SK-N-SH (cell line): ENCODE measurements around the gene WTIP. TPM values are rescaled to one million over a fixed set of nuclear protein-coding genes. Genes with fewer than 3 reads are reported as not detected.
A peak's percentile ranks its signal among the peaks of the same experiment; 100 is the strongest.
"Not testable (repeated sequence)": the region's sequence is repeated elsewhere in the genome, so short reads cannot be mapped to it uniquely, and the experiment has no call there.

ENCODE experiments used
- CTCF ChIA-PET: fragments of 300-600, 350-600 bp; formaldehyde crosslinking; extraction: SDS; loops from one replicate; lab custom pipeline; 2021; lab: Yijun Ruan, JAX
- POLR2A ChIA-PET: fragments of 350-600 bp; sonication (Branson Sonifier 250); formaldehyde crosslinking; extraction: SDS; loops from one replicate; lab custom pipeline; 2020; ENCODE audit warnings: antibody characterized with exemption, inconsistent platforms; lab: Yijun Ruan, JAX
- DNase-seq: peaks from one replicate; pipeline ENCODE4 v3.0.0; 2012
- H2AFZ ChIP-seq: fragments of 200-600 bp; sonication (generic); 2 replicates; pipeline ENCODE4 v1.8.1; 2016; ENCODE audit warnings: antibody characterized with exemption, mild to moderate bottlenecking, low read depth
- H3F3A ChIP-seq: fragments of 200-600 bp; sonication (generic); replicated peaks from 2 replicates; pipeline ENCODE3; 2016; ENCODE audit warnings: antibody characterized with exemption, mild to moderate bottlenecking; ENCODE audit not compliant: insufficient read depth
- H3K27ac ChIP-seq, 2 experiments: fragments of 200-500 bp in 1 of 2; fragments of 200-600 bp in 1 of 2; sonication (Bioruptor generic) in 1 of 2; sonication (generic), shearing (Covaris generic) in 1 of 2; 2 replicates each; pipeline versions ENCODE4 v1.5.1 to v1.6.1; 2014 to 2016; ENCODE audit warnings: low read depth in 2 of 2, inconsistent platforms in 1 of 2, low read length in 1 of 2, mild to moderate bottlenecking in 1 of 2, mixed read lengths in 1 of 2
- H3K27me3 ChIP-seq: fragments of 200-600 bp; sonication (generic), shearing (Covaris generic); 2 replicates; pipeline ENCODE4 v1.6.1; 2016; ENCODE audit warnings: mixed run types; ENCODE audit not compliant: insufficient read depth
- H3K36me3 ChIP-seq, 2 experiments: fragments of 200-500 bp in 1 of 2; fragments of 200-600 bp in 1 of 2; sonication (Bioruptor generic) in 1 of 2; sonication (generic) in 1 of 2; replicated peaks in 1 of 2; 2 replicates each; pipeline versions ENCODE3 to v1.5.1; 2014 to 2016; ENCODE audit warnings: low read length in 1 of 2, mild to moderate bottlenecking in 1 of 2; ENCODE audit not compliant: insufficient read depth in 2 of 2, control insufficient read depth in 1 of 2
- H3K4me1 ChIP-seq, 2 experiments: fragments of 200-500 bp in 1 of 2; fragments of 200-600 bp in 1 of 2; sonication (Bioruptor generic) in 1 of 2; sonication (generic), shearing (Covaris generic) in 1 of 2; 2 replicates each; pipeline versions ENCODE4 v1.5.1 to v1.6.1; 2014 to 2016; ENCODE audit warnings: low read depth in 1 of 2, low read length in 1 of 2, mixed run types in 1 of 2; ENCODE audit not compliant: insufficient read depth in 2 of 2, control insufficient read depth in 1 of 2
- H3K4me2 ChIP-seq: fragments of 200-600 bp; sonication (generic), shearing (Covaris generic); 2 replicates; pipeline ENCODE4 v1.6.1; 2017; ENCODE audit warnings: mixed run types
- H3K4me3 ChIP-seq, 2 experiments: fragments of 200-500 bp in 1 of 2; fragments of 200-600 bp in 1 of 2; sonication (Bioruptor generic) in 1 of 2; sonication (generic), shearing (Covaris generic) in 1 of 2; 2 replicates each; pipeline versions ENCODE4 v1.5.1 to v1.8.1; 2014 to 2016; ENCODE audit warnings: low read depth in 2 of 2, inconsistent platforms in 1 of 2, low read length in 1 of 2, mild to moderate bottlenecking in 1 of 2, mixed read lengths in 1 of 2, moderate library complexity in 1 of 2
- H3K79me2 ChIP-seq: fragments of 200-600 bp; sonication (generic); 2 replicates; pipeline ENCODE4 v1.8.1; 2017; ENCODE audit warnings: mild to moderate bottlenecking; ENCODE audit not compliant: insufficient read depth
- H3K9ac ChIP-seq: fragments of 200-600 bp; sonication (generic); 2 replicates; pipeline ENCODE4 v1.6.1; 2017; ENCODE audit warnings: mixed run types
- H3K9me2 ChIP-seq: fragments of 200-600 bp; sonication (generic); 2 replicates; pipeline ENCODE4 v1.6.1; 2017; ENCODE audit warnings: mixed run types
- H3K9me3 ChIP-seq: fragments of 200-600 bp; sonication (generic); 2 replicates; pipeline ENCODE4 v1.6.1; 2017; ENCODE audit warnings: mixed run types, mild to moderate bottlenecking, moderate library complexity
- H4K20me1 ChIP-seq: fragments of 200-600 bp; sonication (generic); 2 replicates; pipeline ENCODE4 v1.6.1; 2017; ENCODE audit warnings: mild to moderate bottlenecking, mixed run types; ENCODE audit not compliant: insufficient read depth
- CHD2 ChIP-seq: fragments of 150-350 bp; IDR thresholded peaks from 2 replicates; pipeline ENCODE4 v1.6.1; 2018; ENCODE audit warnings: low read length; ENCODE audit not compliant: partially characterized antibody
- CTCF ChIP-seq: fragments of 200-600 bp; sonication (generic); IDR thresholded peaks from 2 replicates; pipeline ENCODE4 v1.6.1; 2017; ENCODE audit warnings: antibody characterized with exemption, mild to moderate bottlenecking, moderate library complexity
- FOXJ3 ChIP-seq: sonication (generic); formaldehyde crosslinking; IDR thresholded peaks from 2 replicates; pipeline ENCODE4 v1.5.1; 2020; ENCODE audit warnings: mild to moderate bottlenecking, missing genetic modification reagents
- FOXM1 ChIP-seq: IDR thresholded peaks from 2 replicates; pipeline ENCODE4 v1.4.0; 2012; ENCODE audit warnings: low read depth, mild to moderate bottlenecking
- MAX ChIP-seq: IDR thresholded peaks from 2 replicates; pipeline ENCODE4 v1.4.0; 2012; ENCODE audit warnings: low read depth
- RCOR1 ChIP-seq: fragments of 150-350 bp; IDR thresholded peaks from 2 replicates; pipeline ENCODE4 v1.6.1; 2017; ENCODE audit warnings: antibody characterized with exemption, low read length
- REST ChIP-seq: IDR thresholded peaks from 2 replicates; pipeline ENCODE4 v1.6.1; 2012; ENCODE audit warnings: mild to moderate bottlenecking, low read depth, low read length, moderate library complexity
- RFX5 ChIP-seq: IDR thresholded peaks from 2 replicates; pipeline ENCODE4 v1.6.1; 2012; ENCODE audit warnings: mild to moderate bottlenecking, improper control_type of control experiment, low read length
- SMC3 ChIP-seq: IDR thresholded peaks from 2 replicates; pipeline ENCODE4 v1.6.1; 2012; ENCODE audit warnings: low read depth, low read length, improper control_type of control experiment
- USF2 ChIP-seq: fragments of 150-350 bp; IDR thresholded peaks from 2 replicates; pipeline ENCODE4 v1.6.1; 2017; ENCODE audit warnings: antibody characterized with exemption, low read length, low read depth, borderline replicate concordance
- WGBS: methylation state at CpG from one replicate; pipeline ENCODE4 v1.1.6; 2017; ENCODE audit warnings: low lambda C conversion rate; 5-methylcytosine and 5-hydroxymethylcytosine counted together
- polyA plus RNA-seq, 3 experiments: library from polyadenylated mRNA; depleted of rRNA; stranded (reverse); fragments of >200 nt; gene quantifications; 2 replicates each; pipeline ENCODE4 v1.2.3, GENCODE V29; 2012

Gene WTIP
- polyA plus RNA-seq, 1 of the 3 experiments (the other 2 are of a cell fraction): 27.7 TPM

GRCh38 chr19:34507414-34508067 lies 26.0 kb downstream of the WTIP start (continued):
- TF ChIP-seq REST (no peak), SMC3 (no peak), FOXJ3 (CRISPR knock-in tag) (no peak)
- TF ChIP-seq, all 33 proteins: peak for 0

- Histone ChIP-seq H3K79me2 (no peaks in the 10 kb centered on the region), H3F3A (peaks cover 7% of the 10 kb centered on the region)
- 57% methylated on average over 9 of the region's 9 CpGs for WGBS
- TF ChIP-seq CTCF (no peak), FOXM1 (no peak), RCOR1 (no peak), USF2 (no peak), RFX5 (no peak), MAX (no peak), CHD2 (no peak)
- TF ChIP-seq, all 33 proteins: peak for 0
- no peaks in the 10 kb centered on the region for H3K9me2 ChIP-seq
- no peak overlapping the region for H3K27ac ChIP-seq
- no peaks in the 10 kb centered on the region for H3K27me3 ChIP-seq
- H3K9ac ChIP-seq: no peak overlapping the region
- no peaks in the 10 kb centered on the region for H3K4me1 ChIP-seq
- no peak overlapping the region for H3K4me2 ChIP-seq
- DNase-seq: peak; percentile 44
- no peak overlapping the region for H3K4me3 ChIP-seq
- ChIA-PET POLR2A (no interaction called here), CTCF (no interaction called here)
- 0 out of 2 replicates have a peak, but pooled peaks cover 3% of the 10 kb centered on the region for H3K9me3 ChIP-seq
- no peaks in the 10 kb centered on the region for H4K20me1 ChIP-seq
- H3K36me3 ChIP-seq: no peaks in the 10 kb centered on the region
- no peak overlapping the region for H2AFZ ChIP-seq
Measured at GRCh38 chr19:34508540-34508939, 27.0 kb downstream of the WTIP start.

GRCh38 chr19:34510904-34511303 lies 29.3 kb downstream of the WTIP start:
- H3K4me2 ChIP-seq, H3K4me3 ChIP-seq, CTCF ChIA-PET, POLR2A ChIA-PET, H3K9me2 ChIP-seq, DNase-seq, H3K36me3 ChIP-seq, H3K27ac ChIP-seq, H3K9ac ChIP-seq, H4K20me1 ChIP-seq, H3K4me1 ChIP-seq, H3F3A ChIP-seq, H3K9me3 ChIP-seq, H2AFZ ChIP-seq, H3K79me2 ChIP-seq: not testable (repeated sequence)
- H3K27me3 ChIP-seq: peaks cover 18% of the 10 kb centered on the region
- 62% methylated on average over 5 of the region's 5 CpGs for WGBS
